ENCODE data around the gene LYSMD2. TPM values are rescaled to one million over a fixed set of nuclear protein-coding genes. Genes with fewer than 3 reads are reported as not detected.

Gene LYSMD2
- total RNA-seq, 2 experiments from 2014 or later = 17.4 TPM

GRCh38 chr15:51687565-51687964 lies 49.9 kb downstream of the LYSMD2 start:
- no peak overlapping the region for H3K27ac Mint-ChIP-seq
- ChIA-PET POLR2A (interaction anchor here (1.1 kb wide), 1 partner anchor 49 kb away, joined by 3 read pairs; no protein-coding TSS in a partner anchor), CTCF (interaction anchor here (1.5 kb wide), 1 partner anchor 38 kb away, joined by 5 read pairs; no protein-coding TSS in a partner anchor)
- H3K36me3 ChIP-seq (ENCODE audit: insufficient read depth, low read length) = no peaks in the 10 kb centered on the region
- H3K27me3 Mint-ChIP-seq = peaks cover 47% of the 10 kb centered on the region
- no peak overlapping the region for H3K27ac ChIP-seq (ENCODE audit: low read depth in 1 of 2, low read length in 2 of 2)
- H3K36me3 Mint-ChIP-seq (ENCODE audit: low read depth) = no peaks in the 10 kb centered on the region
- no peak overlapping the region for H3K4me3 Mint-ChIP-seq
- no peaks in the 10 kb centered on the region for H3K4me1 ChIP-seq (ENCODE audit: insufficient read depth, low read length)
- H3K9me3 Mint-ChIP-seq = peaks cover 2% of the 10 kb centered on the region
- DNase-seq = no peak
- intact Hi-C loops (cut with DNase I, micrococcal nuclease) = loop anchor here in 1 of 2 experiments (5.0 kb wide), 1 partner anchor 50 kb away; the partner anchor contains the start of gene LYSMD2
- H3K4me3 ChIP-seq (ENCODE audit: low read length) = no peak overlapping the region
- peaks cover 6% of the 10 kb centered on the region for H3K4me1 Mint-ChIP-seq (ENCODE audit: low read depth)
- no peak for ATAC-seq (ENCODE audit: poor library complexity)
- H3K9me3 ChIP-seq (ENCODE audit: control insufficient read depth in 1 of 2, insufficient read depth in 1 of 2, low read length in 2 of 2) = no peaks in the 10 kb centered on the region
- TF ChIP-seq CTCF (IDR thresholded peaks at IDR 0.05) = no peak
- peaks cover 3 to 31% of the 10 kb centered on the region in 2 experiments for H3K27me3 ChIP-seq (ENCODE audit: control insufficient read depth in 1 of 2, insufficient read depth in 2 of 2, low read length in 2 of 2)

GRCh38 chr15:51681303-51681963 lies 56.0 kb downstream of the LYSMD2 start, which contains the start of gene SCG3:
Gene SCG3 (plus strand): TSS chr15:51681503. CDS start chr15:51681756, 253 bp downstream.
- Mint-ChIP-seq H3K4me3 (no peak within 1 kb of the TSS), H3K9me3 (peaks cover 3% of the 10 kb centered on the region), H3K27me3 (peaks cover 69% of the 10 kb centered on the region), H3K27ac (no peak within 1 kb of the TSS), H3K4me1 (ENCODE audit: low read depth) (no peaks in the 10 kb centered on the region), H3K36me3 (ENCODE audit: low read depth) (no peaks in the 10 kb centered on the region)
- TF ChIP-seq CTCF (IDR thresholded peaks at IDR 0.05) = no peak
- ATAC-seq (ENCODE audit: poor library complexity) = peak; percentile 80
- intact Hi-C loops (cut with DNase I, micrococcal nuclease) = no loop called here
- CTCF ChIA-PET = interaction anchor here (1.2 to 1.6 kb wide), 2 partner anchors 18 to 95 kb away, joined by 3 to 6 read pairs; no protein-coding TSS in a partner anchor
- peaks cover 6% of the 10 kb centered on the region for H3K4me1 ChIP-seq (ENCODE audit: insufficient read depth, low read length)
- no peak within 1 kb of the TSS for H3K27ac ChIP-seq (ENCODE audit: low read depth in 1 of 2, low read length in 2 of 2)
- peaks cover 16 to 52% of the 10 kb centered on the region in 2 experiments for H3K27me3 ChIP-seq (ENCODE audit: control insufficient read depth in 1 of 2, insufficient read depth in 2 of 2, low read length in 2 of 2)
- DNase-seq = peak; percentile 26 to 75 (median 50)
- no peak within 1 kb of the TSS for H3K4me3 ChIP-seq (ENCODE audit: low read length)
- POLR2A ChIA-PET = interaction anchor here (0.7 to 1.1 kb wide), 2 partner anchors 24 to 71 kb away, joined by 3 to 4 read pairs; no protein-coding TSS in a partner anchor
- H3K9me3 ChIP-seq (ENCODE audit: control insufficient read depth in 1 of 2, insufficient read depth in 1 of 2, low read length in 2 of 2) = peaks cover 0 to 8% of the 10 kb centered on the region in 2 experiments
- no peaks in the 10 kb centered on the region for H3K36me3 ChIP-seq (ENCODE audit: insufficient read depth, low read length)

GRCh38 chr15:51680321-51680720 lies 57.1 kb downstream of the LYSMD2 start:
- TF ChIP-seq CTCF (IDR thresholded peaks at IDR 0.05) = no peak
- peaks cover 6% of the 10 kb centered on the region for H3K4me1 ChIP-seq (ENCODE audit: insufficient read depth, low read length)
- H3K27ac ChIP-seq (ENCODE audit: low read depth in 1 of 2, low read length in 2 of 2) = no peak overlapping the region
- H3K27me3 ChIP-seq (ENCODE audit: control insufficient read depth in 1 of 2, insufficient read depth in 2 of 2, low read length in 2 of 2) = peaks cover 16 to 48% of the 10 kb centered on the region in 2 experiments
- H3K27ac Mint-ChIP-seq = no peak overlapping the region
- DNase-seq (no peak), ATAC-seq (ENCODE audit: poor library complexity) (no peak)
- H3K4me3 Mint-ChIP-seq = no peak overlapping the region
- H3K4me3 ChIP-seq (ENCODE audit: low read length) = no peak overlapping the region
- peaks cover 0 to 8% of the 10 kb centered on the region in 2 experiments for H3K9me3 ChIP-seq (ENCODE audit: control insufficient read depth in 1 of 2, insufficient read depth in 1 of 2, low read length in 2 of 2)
- H3K36me3 ChIP-seq (ENCODE audit: insufficient read depth, low read length) = no peaks in the 10 kb centered on the region
- peaks cover 63% of the 10 kb centered on the region for H3K27me3 Mint-ChIP-seq
- ChIA-PET POLR2A (no interaction called here), CTCF (interaction anchor here (1.6 kb wide), 1 partner anchor 96 kb away, joined by 6 read pairs; no protein-coding TSS in a partner anchor)
- peaks cover 3% of the 10 kb centered on the region for H3K9me3 Mint-ChIP-seq
- intact Hi-C loops (cut with DNase I, micrococcal nuclease) = no loop called here
- H3K4me1 Mint-ChIP-seq (ENCODE audit: low read depth) = no peaks in the 10 kb centered on the region
- no peaks in the 10 kb centered on the region for H3K36me3 Mint-ChIP-seq (ENCODE audit: low read depth)

Data from CD4-positive, alpha-beta T cell (primary cell).